Ishikawa (cell line): Measurements from ENCODE around the gene GGACT.

Experiments used
- CEBPB ChIP-seq: IDR thresholded peaks from 2 replicates; pipeline ENCODE4 v1.6.1; 2012
- CREB1 ChIP-seq: IDR thresholded peaks from 2 replicates; pipeline ENCODE4 v1.6.1; 2012; ENCODE audit warnings: low read depth
- EGR1 ChIP-seq: IDR thresholded peaks from 2 replicates; pipeline ENCODE4 v1.6.1; 2012
- EP300 ChIP-seq: IDR thresholded peaks from 2 replicates; pipeline ENCODE4 v1.6.1; 2012; ENCODE audit warnings: borderline replicate concordance
- FOXM1 ChIP-seq: IDR thresholded peaks from 2 replicates; pipeline ENCODE4 v1.6.1; 2012; ENCODE audit warnings: low read depth, borderline replicate concordance
- NFIC ChIP-seq: IDR thresholded peaks from 2 replicates; pipeline ENCODE4 v1.6.1; 2012
- RAD21 ChIP-seq: IDR thresholded peaks from 2 replicates; pipeline ENCODE4 v1.6.1; 2012; ENCODE audit warnings: low read depth
- TAF1 ChIP-seq: IDR thresholded peaks from 2 replicates; pipeline ENCODE4 v1.6.1; 2012; ENCODE audit warnings: low read depth, mild to moderate bottlenecking
- TCF12 ChIP-seq: IDR thresholded peaks from 2 replicates; pipeline ENCODE4 v1.6.1; 2012; ENCODE audit warnings: low read depth
- TEAD4 ChIP-seq: IDR thresholded peaks from 2 replicates; pipeline ENCODE4 v1.6.1; 2012
- YY1 ChIP-seq: IDR thresholded peaks from 2 replicates; pipeline ENCODE4 v1.6.1; 2012; ENCODE audit warnings: low read depth
- ZBTB7A ChIP-seq: IDR thresholded peaks from 2 replicates; pipeline ENCODE4 v1.6.1; 2012; ENCODE audit warnings: low read depth
- TF ChIP-seq, protein P1 (sequence below): IDR thresholded peaks from 2 replicates; pipeline ENCODE4 v1.6.1; 2012
- TF ChIP-seq, protein P2 (sequence below): IDR thresholded peaks from 2 replicates; pipeline ENCODE4 v1.6.1; 2012; ENCODE audit warnings: low read depth, mild to moderate bottlenecking
- TF ChIP-seq, protein P3 (sequence below): IDR thresholded peaks from 2 replicates; pipeline ENCODE4 v1.6.1; 2012

Gene GGACT

DNA sequence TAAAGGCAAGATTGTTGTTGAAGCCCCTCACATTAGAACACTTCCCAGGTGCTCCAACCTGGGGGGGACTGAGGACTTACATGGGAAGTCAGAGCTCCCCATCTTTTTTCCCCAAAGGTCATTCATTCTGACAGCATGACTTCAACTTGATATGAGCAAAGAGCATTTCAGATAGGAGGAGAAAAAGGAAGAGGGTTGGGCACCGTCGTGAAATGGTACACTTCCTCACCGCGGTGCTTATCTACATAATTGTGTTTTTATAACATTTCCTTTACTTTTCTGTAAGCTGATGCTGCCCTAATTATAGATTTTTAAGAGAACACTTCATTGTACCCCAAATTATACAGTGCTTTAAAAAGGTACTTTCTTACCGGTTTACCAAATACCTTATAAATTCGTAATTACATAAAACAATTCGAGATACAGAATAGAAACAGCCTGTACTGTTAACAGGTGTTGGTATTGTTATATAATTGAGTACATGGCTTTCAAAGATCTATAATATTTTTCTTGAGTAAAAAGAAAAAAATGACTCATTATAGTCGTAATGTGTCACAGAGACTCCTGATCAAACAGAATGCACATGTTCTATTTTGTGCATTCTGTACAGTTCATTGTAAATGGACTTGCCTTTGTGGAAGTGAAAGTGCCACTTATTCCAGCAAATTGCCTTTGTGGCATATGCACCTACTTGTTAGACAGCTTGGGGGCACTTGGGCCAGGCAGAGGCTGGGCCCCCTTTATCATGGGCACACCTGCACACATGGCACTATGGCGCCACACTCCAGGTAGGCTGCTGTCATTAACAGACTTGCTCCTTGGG is 81.8 kb downstream of the GGACT start:
- TF ChIP-seq TAF1, result no peak
- TF ChIP-seq, protein P1, sequence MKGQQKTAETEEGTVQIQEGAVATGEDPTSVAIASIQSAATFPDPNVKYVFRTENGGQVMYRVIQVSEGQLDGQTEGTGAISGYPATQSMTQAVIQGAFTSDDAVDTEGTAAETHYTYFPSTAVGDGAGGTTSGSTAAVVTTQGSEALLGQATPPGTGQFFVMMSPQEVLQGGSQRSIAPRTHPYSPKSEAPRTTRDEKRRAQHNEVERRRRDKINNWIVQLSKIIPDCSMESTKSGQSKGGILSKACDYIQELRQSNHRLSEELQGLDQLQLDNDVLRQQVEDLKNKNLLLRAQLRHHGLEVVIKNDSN, result no peak
- TF ChIP-seq CEBPB, result no peak
- no peak for TF ChIP-seq TCF12
- TF ChIP-seq FOXM1, result no peak
- no peak for TF ChIP-seq RAD21
- no peak for TF ChIP-seq NFIC
- no peak for TF ChIP-seq YY1
- TF ChIP-seq, protein P2, sequence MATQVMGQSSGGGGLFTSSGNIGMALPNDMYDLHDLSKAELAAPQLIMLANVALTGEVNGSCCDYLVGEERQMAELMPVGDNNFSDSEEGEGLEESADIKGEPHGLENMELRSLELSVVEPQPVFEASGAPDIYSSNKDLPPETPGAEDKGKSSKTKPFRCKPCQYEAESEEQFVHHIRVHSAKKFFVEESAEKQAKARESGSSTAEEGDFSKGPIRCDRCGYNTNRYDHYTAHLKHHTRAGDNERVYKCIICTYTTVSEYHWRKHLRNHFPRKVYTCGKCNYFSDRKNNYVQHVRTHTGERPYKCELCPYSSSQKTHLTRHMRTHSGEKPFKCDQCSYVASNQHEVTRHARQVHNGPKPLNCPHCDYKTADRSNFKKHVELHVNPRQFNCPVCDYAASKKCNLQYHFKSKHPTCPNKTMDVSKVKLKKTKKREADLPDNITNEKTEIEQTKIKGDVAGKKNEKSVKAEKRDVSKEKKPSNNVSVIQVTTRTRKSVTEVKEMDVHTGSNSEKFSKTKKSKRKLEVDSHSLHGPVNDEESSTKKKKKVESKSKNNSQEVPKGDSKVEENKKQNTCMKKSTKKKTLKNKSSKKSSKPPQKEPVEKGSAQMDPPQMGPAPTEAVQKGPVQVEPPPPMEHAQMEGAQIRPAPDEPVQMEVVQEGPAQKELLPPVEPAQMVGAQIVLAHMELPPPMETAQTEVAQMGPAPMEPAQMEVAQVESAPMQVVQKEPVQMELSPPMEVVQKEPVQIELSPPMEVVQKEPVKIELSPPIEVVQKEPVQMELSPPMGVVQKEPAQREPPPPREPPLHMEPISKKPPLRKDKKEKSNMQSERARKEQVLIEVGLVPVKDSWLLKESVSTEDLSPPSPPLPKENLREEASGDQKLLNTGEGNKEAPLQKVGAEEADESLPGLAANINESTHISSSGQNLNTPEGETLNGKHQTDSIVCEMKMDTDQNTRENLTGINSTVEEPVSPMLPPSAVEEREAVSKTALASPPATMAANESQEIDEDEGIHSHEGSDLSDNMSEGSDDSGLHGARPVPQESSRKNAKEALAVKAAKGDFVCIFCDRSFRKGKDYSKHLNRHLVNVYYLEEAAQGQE, result no peak
- TF ChIP-seq EGR1, result no peak
- TF ChIP-seq EP300, result no peak
- TF ChIP-seq, protein P3, sequence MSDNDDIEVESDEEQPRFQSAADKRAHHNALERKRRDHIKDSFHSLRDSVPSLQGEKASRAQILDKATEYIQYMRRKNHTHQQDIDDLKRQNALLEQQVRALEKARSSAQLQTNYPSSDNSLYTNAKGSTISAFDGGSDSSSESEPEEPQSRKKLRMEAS, result no peak

DNA sequence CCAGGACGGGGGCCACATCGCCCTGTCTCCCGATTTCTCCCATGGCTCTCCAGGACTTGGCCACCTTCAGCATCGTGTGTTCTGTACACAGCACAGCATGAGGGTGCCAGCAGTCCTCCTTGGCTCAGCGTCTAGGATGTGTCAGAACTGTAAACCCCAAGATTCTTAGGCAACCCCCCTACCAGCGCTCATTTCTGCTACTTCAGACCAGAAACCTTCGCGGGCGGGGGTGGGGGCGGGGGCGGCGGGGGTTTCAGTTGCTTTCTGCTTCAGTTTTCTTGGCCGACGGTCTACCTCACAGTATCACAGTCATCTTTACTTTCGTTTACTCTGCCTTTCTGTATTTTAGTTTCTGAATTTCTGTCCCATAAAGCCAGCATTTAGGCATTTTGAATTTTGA is 82.4 kb downstream of the GGACT start:
- TF ChIP-seq, protein P3, result no peak
- TF ChIP-seq EGR1, result no peak
- TF ChIP-seq, protein P2, result no peak
- no peak for TF ChIP-seq TCF12

DNA sequence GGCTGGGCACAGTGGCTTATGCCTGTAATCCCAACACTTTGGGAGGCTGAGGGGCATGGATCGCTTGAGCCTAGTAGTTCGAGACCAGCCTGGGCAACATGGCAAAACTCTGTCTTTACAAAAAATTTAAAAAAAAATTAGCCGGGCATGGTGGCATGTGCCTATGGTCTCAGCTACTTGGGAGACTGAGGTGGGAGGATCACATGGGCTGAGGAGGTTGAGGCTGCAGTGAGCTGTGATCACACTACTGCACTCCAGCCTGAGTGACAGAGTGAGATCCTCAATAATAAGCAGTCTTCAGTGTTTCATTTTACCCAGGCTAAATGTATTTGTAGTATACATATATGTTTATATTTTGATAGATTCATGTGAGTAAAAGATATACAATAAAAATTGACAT is 85.0 kb downstream of the GGACT start:
- TF ChIP-seq CEBPB, result no peak
- TF ChIP-seq CREB1, result no peak
- TF ChIP-seq ZBTB7A, result no peak
- TF ChIP-seq, protein P3, result no peak
- no peak for TF ChIP-seq EGR1
- no peak for TF ChIP-seq FOXM1
- TF ChIP-seq, protein P2, result no peak
- TF ChIP-seq TAF1, result no peak
- no peak for TF ChIP-seq RAD21
- TF ChIP-seq TCF12, result no peak
- no peak for TF ChIP-seq TEAD4
- TF ChIP-seq, protein P1, result no peak
- TF ChIP-seq NFIC, result no peak
- no peak for TF ChIP-seq YY1
- no peak for TF ChIP-seq EP300

DNA sequence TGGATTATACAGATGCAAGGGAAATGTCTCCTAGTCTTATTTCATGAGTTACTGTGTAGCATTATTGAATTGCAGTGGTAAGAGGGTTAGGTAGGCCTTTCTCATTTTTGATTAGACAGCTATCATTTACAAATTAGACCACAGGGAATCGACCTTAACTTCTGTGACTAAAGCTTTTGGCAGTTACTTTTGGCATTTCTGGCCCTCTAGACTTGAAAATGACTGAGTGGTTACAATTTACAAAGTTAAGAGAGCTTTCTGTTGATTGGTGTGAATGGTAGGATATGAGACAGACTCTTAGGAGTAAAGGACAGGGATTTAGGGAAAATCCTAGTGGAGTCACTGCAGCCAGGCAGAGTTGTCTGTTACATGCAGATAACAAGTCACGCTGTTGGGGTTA is 86.1 kb downstream of the GGACT start:
- TF ChIP-seq, protein P2, result no peak
- TF ChIP-seq TCF12 (no peak), CEBPB (no peak), FOXM1 (no peak), EGR1 (no peak), EP300 (no peak), ZBTB7A (no peak), YY1 (no peak), CREB1 (no peak), TEAD4 (no peak)
- TF ChIP-seq, protein P1, result no peak
